Tibial nerve (tissue), 4 donors: Measurements from ENCODE around the gene STK39. TPM values are rescaled to one million over a fixed set of nuclear protein-coding genes. Genes with fewer than 3 reads are reported as not detected.

ENCODE experiments used
- DNase-seq, 2 donors: peaks; one replicate each; pipeline ENCODE4 v3.0.0-alpha.2; 2019; ENCODE audit warnings: low spot score in 2 of 2
- H3K27ac ChIP-seq, 4 donors: fragments of 200-600 bp; sonication (generic) in 3 of 4; one replicate each; pipeline ENCODE4 v1.5.1; 2017 to 2019; ENCODE audit warnings: mild to moderate bottlenecking in 1 of 4
- H3K27me3 ChIP-seq, 2 donors: fragments of 200-600 bp; sonication (generic) in 1 of 2; one replicate each; pipeline versions ENCODE4 v1.5.1 to v1.6.0; 2017 to 2019
- H3K36me3 ChIP-seq, 3 donors: fragments of 200-600 bp; sonication (generic); one replicate each; pipeline ENCODE4 v1.5.1; 2018 to 2019
- H3K4me1 ChIP-seq, 4 donors: fragments of 200-600 bp; sonication (generic) in 3 of 4; one replicate each; pipeline ENCODE4 v1.5.1; 2017 to 2019
- H3K4me3 ChIP-seq, 4 donors: fragments of 200-600 bp; sonication (generic) in 3 of 4; one replicate each; pipeline ENCODE4 v1.5.1; 2017 to 2019; ENCODE audit warnings: mild to moderate bottlenecking in 1 of 4, moderate library complexity in 1 of 4
- H3K9me3 ChIP-seq, 4 donors: fragments of 200-600 bp; sonication (generic) in 3 of 4; one replicate each; pipeline ENCODE4 v1.5.1; 2017 to 2019
- EP300 ChIP-seq, 2 donors: sonication (generic); formaldehyde crosslinking; IDR thresholded peaks; one replicate each; pipeline ENCODE4 v1.6.1; 2017; ENCODE audit warnings: antibody characterized with exemption in 2 of 2, mild to moderate bottlenecking in 1 of 2
- POLR2A ChIP-seq, 2 donors: fragments of 450-650 bp; IDR thresholded peaks; one replicate each; pipeline ENCODE4 v1.6.1; 2017; ENCODE audit warnings: antibody characterized with exemption in 2 of 2, mild to moderate bottlenecking in 2 of 2, moderate library complexity in 2 of 2
- WGBS, 2 donors: methylation state at CpG; one replicate each; pipeline ENCODE4 v1.1.5; 2018; 5-methylcytosine and 5-hydroxymethylcytosine counted together
- total RNA-seq, 4 donors: library from RNA; depleted of rRNA; stranded (reverse); fragments of >200 nt; gene quantifications; one replicate each; pipeline ENCODE4 v1.1.0, GENCODE V29; 2016
- TF ChIP-seq, protein P1 (sequence below), 5 experiments: fragments of 200-600 bp in 3 of 5; fragments of 450-650 bp in 2 of 5; sonication (generic) in 3 of 5; IDR thresholded peaks; one replicate each; pipeline ENCODE4 v1.5.1; 2016 to 2019; ENCODE audit warnings: antibody characterized with exemption in 5 of 5, mild to moderate bottlenecking in 3 of 5, moderate library complexity in 2 of 5

Gene STK39
- total RNA-seq, 4 donors from 2014 or later, result 8.5 to 13.5 (median 12.0) TPM

DNA sequence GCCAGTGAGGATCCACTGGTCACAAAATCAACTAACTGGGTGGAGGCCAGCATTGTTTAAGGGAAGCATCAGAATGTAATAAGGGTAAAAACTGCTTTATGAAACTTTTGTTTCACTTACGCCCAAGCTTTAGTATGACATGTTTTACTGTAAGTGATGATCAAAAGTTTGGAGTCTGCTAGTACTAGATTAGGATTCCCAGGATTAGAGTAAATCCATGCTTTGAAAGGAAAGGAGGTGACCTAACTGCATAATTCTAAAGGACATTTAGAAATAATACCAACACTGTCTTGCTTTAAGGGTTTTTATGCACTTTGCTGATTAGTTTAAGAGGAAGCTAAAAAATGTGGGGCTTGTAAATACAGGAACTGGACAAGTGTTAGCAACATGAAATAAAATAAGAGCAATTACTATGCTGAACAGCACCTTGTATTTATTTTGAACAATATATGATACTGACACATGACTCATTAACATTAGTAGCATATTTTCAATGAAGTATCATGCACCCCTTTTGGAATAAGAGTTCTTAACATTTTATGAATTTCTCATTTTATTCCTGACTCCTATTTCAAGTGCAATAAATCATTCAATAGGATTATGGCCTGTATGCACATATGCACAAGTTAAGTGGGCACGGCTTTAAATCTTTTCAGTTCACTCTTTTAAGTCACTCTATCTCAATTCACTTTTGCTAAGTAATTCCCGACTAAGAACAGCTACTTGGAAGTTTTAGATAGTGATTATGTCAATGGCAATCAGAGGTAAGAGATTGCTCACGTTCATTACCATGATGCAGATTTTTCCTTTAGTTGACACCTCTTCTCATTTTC lies 62.5 kb downstream of the STK39 start:
- no peaks in the 10 kb centered on the region for H3K27me3 ChIP-seq
- 84 to 95% methylated on average over 4 of the region's 4 CpGs for WGBS, 2 donors
- H3K4me3 ChIP-seq, result no peak overlapping the region
- TF ChIP-seq EP300 (IDR thresholded peaks at IDR 0.05) (no peak), POLR2A (IDR thresholded peaks at IDR 0.05) (no peak)
- TF ChIP-seq, protein P1, sequence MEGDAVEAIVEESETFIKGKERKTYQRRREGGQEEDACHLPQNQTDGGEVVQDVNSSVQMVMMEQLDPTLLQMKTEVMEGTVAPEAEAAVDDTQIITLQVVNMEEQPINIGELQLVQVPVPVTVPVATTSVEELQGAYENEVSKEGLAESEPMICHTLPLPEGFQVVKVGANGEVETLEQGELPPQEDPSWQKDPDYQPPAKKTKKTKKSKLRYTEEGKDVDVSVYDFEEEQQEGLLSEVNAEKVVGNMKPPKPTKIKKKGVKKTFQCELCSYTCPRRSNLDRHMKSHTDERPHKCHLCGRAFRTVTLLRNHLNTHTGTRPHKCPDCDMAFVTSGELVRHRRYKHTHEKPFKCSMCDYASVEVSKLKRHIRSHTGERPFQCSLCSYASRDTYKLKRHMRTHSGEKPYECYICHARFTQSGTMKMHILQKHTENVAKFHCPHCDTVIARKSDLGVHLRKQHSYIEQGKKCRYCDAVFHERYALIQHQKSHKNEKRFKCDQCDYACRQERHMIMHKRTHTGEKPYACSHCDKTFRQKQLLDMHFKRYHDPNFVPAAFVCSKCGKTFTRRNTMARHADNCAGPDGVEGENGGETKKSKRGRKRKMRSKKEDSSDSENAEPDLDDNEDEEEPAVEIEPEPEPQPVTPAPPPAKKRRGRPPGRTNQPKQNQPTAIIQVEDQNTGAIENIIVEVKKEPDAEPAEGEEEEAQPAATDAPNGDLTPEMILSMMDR (IDR thresholded peaks at IDR 0.05), result no peak
- H3K36me3 ChIP-seq, result no peaks in the 10 kb centered on the region
- no peak for DNase-seq
- H3K27ac ChIP-seq, result no peak overlapping the region
- H3K9me3 ChIP-seq, result no peaks in the 10 kb centered on the region
- peaks cover 0 to 40% (median 5%) of the 10 kb centered on the region in 4 donors for H3K4me1 ChIP-seq

DNA sequence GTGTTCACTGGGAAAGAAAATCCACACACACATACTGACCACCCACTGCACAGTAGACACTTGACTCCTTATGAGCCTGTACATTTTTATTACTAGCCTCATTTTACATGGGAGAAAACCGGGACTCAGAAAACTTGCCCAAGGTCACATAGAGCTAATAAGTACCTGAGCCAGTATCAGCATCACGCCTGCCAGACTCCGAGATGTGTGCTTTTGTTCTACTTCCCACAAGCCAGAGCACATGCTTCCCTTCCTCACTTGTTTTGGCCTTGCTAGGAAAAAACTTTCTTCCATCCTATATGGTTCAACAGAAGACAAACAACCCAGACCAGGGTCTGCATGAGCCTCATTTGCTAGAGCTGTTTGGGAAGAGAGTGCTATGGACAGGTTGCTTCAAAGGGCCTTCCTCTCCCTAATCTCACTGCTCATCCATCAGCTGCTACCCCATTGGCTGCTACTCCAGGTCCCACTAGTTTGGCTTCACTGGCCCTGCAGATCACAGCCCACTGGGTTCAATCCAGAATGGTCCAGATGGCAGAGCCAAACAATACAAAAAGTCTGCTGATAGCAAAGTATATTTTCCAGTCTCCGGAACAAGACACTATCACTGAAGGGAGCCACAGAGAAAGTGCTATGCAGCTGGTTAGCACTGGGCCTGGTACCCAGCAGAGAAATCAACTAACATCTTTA lies 63.9 kb downstream of the STK39 start:
- Histone ChIP-seq H3K27me3 (no peaks in the 10 kb centered on the region), H3K4me3 (no peak overlapping the region), H3K9me3 (no peaks in the 10 kb centered on the region), H3K27ac (no peak overlapping the region), H3K36me3 (no peaks in the 10 kb centered on the region), H3K4me1 (peaks cover 0 to 51% (median 6%) of the 10 kb centered on the region in 4 donors)
- DNase-seq, result no peak
- 76 to 81% methylated on average over 4 of the region's 4 CpGs for WGBS, 2 donors
- TF ChIP-seq EP300 (IDR thresholded peaks at IDR 0.05) (no peak), POLR2A (IDR thresholded peaks at IDR 0.05) (no peak)
- TF ChIP-seq, protein P1 (IDR thresholded peaks at IDR 0.05), result no peak

DNA sequence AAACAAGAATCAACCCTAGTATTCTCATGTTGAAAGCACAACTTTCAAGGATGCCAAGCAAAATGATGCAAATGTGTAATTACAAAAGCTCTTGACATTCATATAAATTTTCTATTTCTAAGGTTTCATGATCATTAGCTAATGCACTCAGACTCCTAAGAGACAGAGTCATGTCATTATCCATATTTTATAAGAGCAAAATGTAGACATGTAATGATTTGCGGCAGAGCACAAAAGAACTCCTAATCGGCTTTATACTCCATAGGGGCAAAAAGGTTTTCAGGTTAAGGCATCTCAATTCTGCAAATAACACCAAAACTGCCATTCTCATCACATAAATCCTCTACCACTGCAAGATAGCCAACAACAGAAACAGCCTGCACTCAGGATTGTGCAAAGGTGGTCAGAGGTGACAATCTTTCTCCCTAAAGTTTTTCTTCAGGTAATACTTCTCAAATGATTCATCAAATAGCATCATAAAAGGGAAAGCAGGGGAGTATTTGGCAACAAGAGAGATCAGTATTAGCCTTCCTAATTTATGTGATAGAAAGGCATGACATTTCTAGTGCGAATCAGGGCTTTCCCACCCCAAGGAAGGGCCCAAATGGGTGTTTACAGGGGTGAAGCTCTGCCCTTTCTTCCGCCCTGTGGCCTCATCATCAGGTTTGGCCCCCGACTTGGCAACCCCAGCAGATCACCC lies 64.7 kb downstream of the STK39 start:
- no peaks in the 10 kb centered on the region for H3K9me3 ChIP-seq
- no peaks in the 10 kb centered on the region for H3K36me3 ChIP-seq
- WGBS, 2 donors, result 77 to 90% methylated on average over 5 of the region's 5 CpGs
- TF ChIP-seq EP300 (IDR thresholded peaks at IDR 0.05) (no peak), POLR2A (IDR thresholded peaks at IDR 0.05) (no peak)
- TF ChIP-seq, protein P1 (IDR thresholded peaks at IDR 0.05), result no peak
- no peak overlapping the region for H3K27ac ChIP-seq
- DNase-seq, result no peak
- no peaks in the 10 kb centered on the region for H3K27me3 ChIP-seq
- H3K4me1 ChIP-seq, result peaks cover 0 to 53% (median 9%) of the 10 kb centered on the region in 4 donors
- H3K4me3 ChIP-seq, result no peak overlapping the region

DNA sequence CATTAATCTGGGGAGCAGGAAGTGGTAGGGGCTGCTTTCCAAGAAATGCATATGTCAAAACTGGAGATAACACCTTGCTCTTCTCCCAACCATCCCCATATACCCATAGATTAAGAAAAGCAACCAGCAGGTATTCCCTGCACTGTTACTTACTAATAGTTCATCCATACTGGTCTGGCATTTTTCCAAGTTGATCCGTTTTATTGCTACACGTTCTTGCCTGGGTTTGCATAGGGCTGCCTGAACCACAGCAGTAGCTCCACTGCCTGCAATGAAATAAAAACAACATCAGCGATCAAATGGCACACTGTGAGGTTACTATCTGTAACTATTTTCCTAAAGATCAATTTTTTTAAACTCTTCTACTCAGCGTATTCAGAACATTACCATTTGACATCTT lies 65.6 kb downstream of the STK39 start:
- no peaks in the 10 kb centered on the region for H3K36me3 ChIP-seq
- TF ChIP-seq POLR2A (IDR thresholded peaks at IDR 0.05), result no peak
- TF ChIP-seq, protein P1 (IDR thresholded peaks at IDR 0.05), result no peak
- no peak for TF ChIP-seq EP300 (IDR thresholded peaks at IDR 0.05)
- DNase-seq, result no peak
- H3K4me1 ChIP-seq, result peaks cover 0 to 53% (median 9%) of the 10 kb centered on the region in 4 donors
- H3K9me3 ChIP-seq, result no peaks in the 10 kb centered on the region
- no peaks in the 10 kb centered on the region for H3K27me3 ChIP-seq
- no peak overlapping the region for H3K27ac ChIP-seq
- WGBS, 2 donors, result 74 to 75% methylated on average over 4 of the region's 4 CpGs
- no peak overlapping the region for H3K4me3 ChIP-seq
